Right lobe of liver (tissue), 4 donors: ENCODE measurements around the gene FKBP1B.

ENCODE experiments used
- POLR2A ChIP-seq: fragments of 450-650 bp; IDR thresholded peaks from one replicate; pipeline ENCODE4 v1.6.1; 2017; ENCODE audit warnings: antibody characterized with exemption, mild to moderate bottlenecking
- TF ChIP-seq, protein P1 (sequence below), 4 donors: fragments of 200-600 bp in 3 of 4; fragments of 450-650 bp in 1 of 4; IDR thresholded peaks; one replicate each; pipeline versions ENCODE4 v1.5.1 to v1.8.0; 2016 to 2022; ENCODE audit warnings: antibody characterized with exemption in 4 of 4, mild to moderate bottlenecking in 2 of 4
- donor health status: DM: no; HTN: no; CAD: no.
- donor health status: DM: no; HTN: no; CAD: no.
- donor health status: DM: no; HTN: yes; CAD: no.

- no peak for TF ChIP-seq POLR2A
- TF ChIP-seq, protein P1, sequence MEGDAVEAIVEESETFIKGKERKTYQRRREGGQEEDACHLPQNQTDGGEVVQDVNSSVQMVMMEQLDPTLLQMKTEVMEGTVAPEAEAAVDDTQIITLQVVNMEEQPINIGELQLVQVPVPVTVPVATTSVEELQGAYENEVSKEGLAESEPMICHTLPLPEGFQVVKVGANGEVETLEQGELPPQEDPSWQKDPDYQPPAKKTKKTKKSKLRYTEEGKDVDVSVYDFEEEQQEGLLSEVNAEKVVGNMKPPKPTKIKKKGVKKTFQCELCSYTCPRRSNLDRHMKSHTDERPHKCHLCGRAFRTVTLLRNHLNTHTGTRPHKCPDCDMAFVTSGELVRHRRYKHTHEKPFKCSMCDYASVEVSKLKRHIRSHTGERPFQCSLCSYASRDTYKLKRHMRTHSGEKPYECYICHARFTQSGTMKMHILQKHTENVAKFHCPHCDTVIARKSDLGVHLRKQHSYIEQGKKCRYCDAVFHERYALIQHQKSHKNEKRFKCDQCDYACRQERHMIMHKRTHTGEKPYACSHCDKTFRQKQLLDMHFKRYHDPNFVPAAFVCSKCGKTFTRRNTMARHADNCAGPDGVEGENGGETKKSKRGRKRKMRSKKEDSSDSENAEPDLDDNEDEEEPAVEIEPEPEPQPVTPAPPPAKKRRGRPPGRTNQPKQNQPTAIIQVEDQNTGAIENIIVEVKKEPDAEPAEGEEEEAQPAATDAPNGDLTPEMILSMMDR (IDR thresholded peaks at IDR 0.05): no peak
Measured at GRCh38 chr2:24038786-24039499, 10.6 kb upstream of the FKBP1B start.
